ENCODE data around the gene SIGLEC10.

- TF ChIP-seq CTCF (conservative IDR thresholded peaks at IDR 0.05; ENCODE audit: low read depth in 2 of 2), result no peak
- TF ChIP-seq POLR2AphosphoS5 (IDR thresholded peaks at IDR 0.05; ENCODE audit: low read depth), result no peak
- TF ChIP-seq EZH2 (IDR thresholded peaks at IDR 0.05; ENCODE audit: low read depth, unreplicated experiment), result no peak
- TF ChIP-seq, protein P1, sequence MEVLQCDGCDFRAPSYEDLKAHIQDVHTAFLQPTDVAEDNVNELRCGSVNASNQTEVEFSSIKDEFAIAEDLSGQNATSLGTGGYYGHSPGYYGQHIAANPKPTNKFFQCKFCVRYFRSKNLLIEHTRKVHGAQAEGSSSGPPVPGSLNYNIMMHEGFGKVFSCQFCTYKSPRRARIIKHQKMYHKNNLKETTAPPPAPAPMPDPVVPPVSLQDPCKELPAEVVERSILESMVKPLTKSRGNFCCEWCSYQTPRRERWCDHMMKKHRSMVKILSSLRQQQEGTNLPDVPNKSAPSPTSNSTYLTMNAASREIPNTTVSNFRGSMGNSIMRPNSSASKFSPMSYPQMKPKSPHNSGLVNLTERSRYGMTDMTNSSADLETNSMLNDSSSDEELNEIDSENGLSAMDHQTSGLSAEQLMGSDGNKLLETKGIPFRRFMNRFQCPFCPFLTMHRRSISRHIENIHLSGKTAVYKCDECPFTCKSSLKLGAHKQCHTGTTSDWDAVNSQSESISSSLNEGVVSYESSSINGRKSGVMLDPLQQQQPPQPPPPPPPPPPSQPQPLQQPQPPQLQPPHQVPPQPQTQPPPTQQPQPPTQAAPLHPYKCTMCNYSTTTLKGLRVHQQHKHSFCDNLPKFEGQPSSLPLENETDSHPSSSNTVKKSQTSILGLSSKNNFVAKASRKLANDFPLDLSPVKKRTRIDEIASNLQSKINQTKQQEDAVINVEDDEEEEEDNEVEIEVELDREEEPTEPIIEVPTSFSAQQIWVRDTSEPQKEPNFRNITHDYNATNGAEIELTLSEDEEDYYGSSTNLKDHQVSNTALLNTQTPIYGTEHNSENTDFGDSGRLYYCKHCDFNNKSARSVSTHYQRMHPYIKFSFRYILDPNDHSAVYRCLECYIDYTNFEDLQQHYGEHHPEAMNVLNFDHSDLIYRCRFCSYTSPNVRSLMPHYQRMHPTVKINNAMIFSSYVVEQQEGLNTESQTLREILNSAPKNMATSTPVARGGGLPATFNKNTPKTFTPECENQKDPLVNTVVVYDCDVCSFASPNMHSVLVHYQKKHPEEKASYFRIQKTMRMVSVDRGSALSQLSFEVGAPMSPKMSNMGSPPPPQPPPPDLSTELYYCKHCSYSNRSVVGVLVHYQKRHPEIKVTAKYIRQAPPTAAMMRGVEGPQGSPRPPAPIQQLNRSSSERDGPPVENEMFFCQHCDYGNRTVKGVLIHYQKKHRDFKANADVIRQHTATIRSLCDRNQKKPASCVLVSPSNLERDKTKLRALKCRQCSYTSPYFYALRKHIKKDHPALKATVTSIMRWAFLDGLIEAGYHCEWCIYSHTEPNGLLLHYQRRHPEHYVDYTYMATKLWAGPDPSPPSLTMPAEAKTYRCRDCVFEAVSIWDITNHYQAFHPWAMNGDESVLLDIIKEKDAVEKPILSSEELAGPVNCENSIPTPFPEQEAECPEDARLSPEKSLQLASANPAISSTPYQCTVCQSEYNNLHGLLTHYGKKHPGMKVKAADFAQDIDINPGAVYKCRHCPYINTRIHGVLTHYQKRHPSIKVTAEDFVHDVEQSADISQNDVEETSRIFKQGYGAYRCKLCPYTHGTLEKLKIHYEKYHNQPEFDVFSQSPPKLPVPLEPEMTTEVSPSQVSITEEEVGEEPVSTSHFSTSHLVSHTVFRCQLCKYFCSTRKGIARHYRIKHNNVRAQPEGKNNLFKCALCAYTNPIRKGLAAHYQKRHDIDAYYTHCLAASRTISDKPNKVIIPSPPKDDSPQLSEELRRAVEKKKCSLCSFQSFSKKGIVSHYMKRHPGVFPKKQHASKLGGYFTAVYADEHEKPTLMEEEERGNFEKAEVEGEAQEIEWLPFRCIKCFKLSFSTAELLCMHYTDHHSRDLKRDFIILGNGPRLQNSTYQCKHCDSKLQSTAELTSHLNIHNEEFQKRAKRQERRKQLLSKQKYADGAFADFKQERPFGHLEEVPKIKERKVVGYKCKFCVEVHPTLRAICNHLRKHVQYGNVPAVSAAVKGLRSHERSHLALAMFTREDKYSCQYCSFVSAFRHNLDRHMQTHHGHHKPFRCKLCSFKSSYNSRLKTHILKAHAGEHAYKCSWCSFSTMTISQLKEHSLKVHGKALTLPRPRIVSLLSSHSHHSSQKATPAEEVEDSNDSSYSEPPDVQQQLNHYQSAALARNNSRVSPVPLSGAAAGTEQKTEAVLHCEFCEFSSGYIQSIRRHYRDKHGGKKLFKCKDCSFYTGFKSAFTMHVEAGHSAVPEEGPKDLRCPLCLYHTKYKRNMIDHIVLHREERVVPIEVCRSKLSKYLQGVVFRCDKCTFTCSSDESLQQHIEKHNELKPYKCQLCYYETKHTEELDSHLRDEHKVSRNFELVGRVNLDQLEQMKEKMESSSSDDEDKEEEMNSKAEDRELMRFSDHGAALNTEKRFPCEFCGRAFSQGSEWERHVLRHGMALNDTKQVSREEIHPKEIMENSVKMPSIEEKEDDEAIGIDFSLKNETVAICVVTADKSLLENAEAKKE (CRISPR knock-in tag; IDR thresholded peaks at IDR 0.05), result no peak
- no peak for TF ChIP-seq EZH2phosphoT487 (IDR thresholded peaks at IDR 0.05; ENCODE audit: unreplicated experiment)
Observed at GRCh38 chr19:51387924-51388389, 29.5 kb downstream of the SIGLEC10 start, which contains the start of gene LIM2.
